ENCODE results near the gene MICALL2.

DNA sequence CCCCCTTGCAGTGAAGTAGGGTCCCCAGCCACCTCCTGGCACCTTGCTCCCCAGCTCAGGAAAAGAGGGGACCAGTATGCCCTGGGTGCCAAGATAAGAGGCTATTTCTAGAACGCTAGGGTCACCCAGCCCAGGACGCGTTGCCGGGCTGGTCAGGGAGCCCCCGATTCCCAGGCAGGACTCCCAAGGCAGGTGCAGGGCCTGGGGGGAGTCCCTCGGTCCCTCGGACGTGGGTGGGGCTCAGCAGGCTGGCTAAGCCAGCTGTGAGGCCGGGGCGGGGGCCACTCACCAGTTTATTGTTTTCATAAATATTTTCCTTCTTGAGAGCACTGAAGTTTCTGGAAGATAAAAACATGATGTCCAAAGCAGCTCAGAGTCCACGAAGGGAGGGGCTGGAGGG, 9.3 kb downstream of the MICALL2 start:
- TF ChIP-seq POLR2AphosphoS5 (IDR thresholded peaks at IDR 0.05; ENCODE audit: borderline replicate concordance, low read depth, low read length), result no peak
- no peak for TF ChIP-seq EZH2 (IDR thresholded peaks at IDR 0.05)
- TF ChIP-seq FOXP2 (optimal IDR thresholded peaks at IDR 0.05; ENCODE audit: control extremely low read depth, extremely low read length, insufficient read depth), result no peak

All from SK-N-MC (cell line).